Spleen (tissue), 7 donors: ENCODE measurements around the gene MSH3.

Source experiments
- CTCF ChIP-seq, 11 experiments: fragments of 200-600 bp in 7 of 11; fragments of 450-650 bp in 4 of 11; sonication (generic) in 4 of 11; IDR thresholded peaks in 8 of 11; conservative IDR thresholded peaks in 3 of 11; 1 replicate in 7 of 11; 2 replicates in 4 of 11; pipeline versions ENCODE4 v1.4.0 to v1.8.0; 2016 to 2021; ENCODE audit warnings: antibody characterized with exemption in 11 of 11, inconsistent platforms in 4 of 11, mild to moderate bottlenecking in 1 of 11
- POLR2A ChIP-seq, 3 donors: fragments of 450-650 bp; IDR thresholded peaks; one replicate each; pipeline ENCODE4 v1.5.1; 2017; ENCODE audit warnings: antibody characterized with exemption in 3 of 3, mild to moderate bottlenecking in 1 of 3
- donor health status: DM: no; HTN: no; CAD: no; lungs with moderate emphysema.
- donor health status: DM: no; HTN: no; CAD: no.
- donor health status: DM: no; HTN: no; CAD: no.

- TF ChIP-seq CTCF (IDR thresholded peaks at IDR 0.05 in 8 of 11, conservative IDR thresholded peaks at IDR 0.05 in 3 of 11) (no peak), POLR2A (IDR thresholded peaks at IDR 0.05) (no peak)
Observed at GRCh38 chr5:80762573-80762972, 108.1 kb downstream of the MSH3 start.
